Cerebellar cortex (tissue), 1 donor: ENCODE results near the gene C2orf92.
"Not testable (repeated sequence)": the region's sequence is repeated elsewhere in the genome, so short reads cannot be mapped to it uniquely, and the experiment has no call there.

Experiments used
- DNase-seq: peaks from one replicate; pipeline ENCODE4 v3.0.0-alpha.2; 2015; ENCODE audit warnings: low spot score

C2orf92 gene

DNA sequence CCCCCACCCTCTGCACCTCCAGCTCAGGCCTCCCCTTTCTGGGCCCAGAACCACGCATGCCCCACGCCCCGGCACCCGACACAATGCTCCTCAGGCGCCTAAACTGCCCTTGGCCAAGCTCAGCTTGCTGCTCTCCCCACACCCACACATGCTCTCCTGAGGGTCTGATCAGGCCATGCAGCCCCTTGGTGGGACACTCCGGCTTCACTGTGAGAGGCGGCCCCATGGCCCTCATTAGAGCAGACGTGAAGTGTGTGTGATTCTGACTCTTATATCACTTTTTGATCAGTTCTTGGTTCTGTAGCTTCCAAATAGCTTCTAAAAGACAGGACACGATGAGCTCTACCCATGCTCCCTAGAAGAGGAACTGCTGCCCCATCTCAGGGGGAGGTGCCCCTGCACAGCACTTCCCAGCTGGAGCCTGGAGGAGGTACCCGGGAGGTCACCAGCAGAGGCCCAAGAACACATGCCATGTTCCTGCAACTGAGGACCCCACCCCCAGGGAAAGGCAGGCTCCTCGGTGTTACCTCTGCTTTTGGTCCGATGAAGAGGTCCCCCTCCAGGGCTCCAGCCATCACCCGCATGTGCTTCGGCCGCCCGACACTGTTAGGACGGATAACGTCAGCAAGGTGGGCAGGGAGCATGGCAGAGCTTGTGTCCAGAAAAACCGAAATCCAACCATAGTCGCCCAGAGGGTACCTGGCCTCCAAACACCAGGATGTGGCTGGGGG, 9.3 kb upstream of the C2orf92 start:
- DNase-seq: no peak

DNA sequence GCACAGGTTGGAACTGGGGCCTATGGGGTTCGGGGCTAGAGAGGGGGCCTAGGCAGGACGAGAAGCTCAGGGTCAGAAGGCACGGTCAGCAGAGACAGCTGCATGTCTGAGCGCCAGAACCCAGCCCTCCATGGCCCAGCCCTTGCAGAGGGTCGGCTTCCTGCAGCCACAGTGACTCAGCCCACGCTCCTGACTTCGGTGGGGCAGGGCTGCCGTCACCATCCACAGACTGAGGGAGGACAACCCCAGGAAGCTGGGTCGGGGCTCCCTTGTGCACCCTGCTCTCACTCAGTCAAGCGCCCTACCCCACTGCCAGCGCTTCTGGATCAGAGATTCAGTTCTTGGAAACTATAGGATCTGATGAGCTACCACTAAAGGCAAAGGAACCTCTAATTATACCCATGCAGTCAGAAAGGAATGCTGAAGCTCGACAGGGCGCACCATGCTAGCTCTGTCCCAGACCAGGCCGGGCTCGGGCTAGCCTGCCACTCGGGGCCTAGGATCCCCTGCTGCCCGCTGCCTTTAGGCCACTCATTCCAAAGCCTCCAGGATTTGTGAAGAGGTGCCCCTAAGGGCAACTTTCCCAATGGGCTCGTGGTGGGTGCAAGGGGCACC, 8.6 kb upstream of the C2orf92 start:
- no peak for DNase-seq

DNA sequence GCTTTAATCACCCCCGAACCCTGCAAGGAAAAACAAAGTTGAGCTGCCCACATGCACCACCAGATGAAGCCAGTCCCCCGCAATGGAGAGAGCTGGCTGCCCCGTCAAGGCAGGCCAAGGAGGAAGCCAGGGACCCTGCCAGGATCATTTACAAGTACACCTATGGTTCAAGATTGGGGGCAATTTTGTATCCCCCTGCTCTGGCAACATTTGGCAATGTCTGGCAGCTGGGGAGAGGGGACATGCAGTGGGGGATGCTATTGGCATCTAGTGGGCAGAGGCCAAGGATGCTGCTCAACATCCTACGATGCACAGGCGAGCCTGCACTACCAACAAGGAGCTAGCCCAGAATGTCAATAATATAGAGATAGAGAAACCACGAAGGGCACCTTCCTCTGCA, 7.6 kb upstream of the C2orf92 start:
- DNase-seq: no peak

DNA sequence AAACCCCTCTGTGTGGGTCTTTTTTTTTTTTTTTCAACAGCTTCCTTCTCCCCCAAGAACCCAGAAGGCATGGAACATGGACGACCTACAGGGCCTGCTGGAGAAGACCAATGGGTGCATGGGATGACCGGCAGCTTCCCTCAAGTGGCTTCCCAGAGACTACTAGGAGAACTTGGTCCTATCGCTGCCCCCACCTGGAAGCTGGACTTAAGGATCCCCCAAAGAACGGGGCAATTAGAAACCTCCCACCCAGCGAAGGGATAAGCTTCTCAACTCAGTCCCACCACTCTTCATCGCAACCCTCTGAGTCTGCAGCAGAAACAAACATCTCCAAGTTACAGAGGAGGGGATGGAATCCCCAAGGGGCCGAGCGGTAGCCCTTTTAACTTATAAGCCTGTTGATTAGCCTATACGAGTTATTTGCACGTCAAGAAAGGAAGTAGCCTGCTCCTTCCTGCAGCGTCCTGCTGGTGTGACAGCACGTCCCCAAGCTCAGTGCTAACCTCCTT, 7.1 kb upstream of the C2orf92 start:
- no peak for DNase-seq

DNA sequence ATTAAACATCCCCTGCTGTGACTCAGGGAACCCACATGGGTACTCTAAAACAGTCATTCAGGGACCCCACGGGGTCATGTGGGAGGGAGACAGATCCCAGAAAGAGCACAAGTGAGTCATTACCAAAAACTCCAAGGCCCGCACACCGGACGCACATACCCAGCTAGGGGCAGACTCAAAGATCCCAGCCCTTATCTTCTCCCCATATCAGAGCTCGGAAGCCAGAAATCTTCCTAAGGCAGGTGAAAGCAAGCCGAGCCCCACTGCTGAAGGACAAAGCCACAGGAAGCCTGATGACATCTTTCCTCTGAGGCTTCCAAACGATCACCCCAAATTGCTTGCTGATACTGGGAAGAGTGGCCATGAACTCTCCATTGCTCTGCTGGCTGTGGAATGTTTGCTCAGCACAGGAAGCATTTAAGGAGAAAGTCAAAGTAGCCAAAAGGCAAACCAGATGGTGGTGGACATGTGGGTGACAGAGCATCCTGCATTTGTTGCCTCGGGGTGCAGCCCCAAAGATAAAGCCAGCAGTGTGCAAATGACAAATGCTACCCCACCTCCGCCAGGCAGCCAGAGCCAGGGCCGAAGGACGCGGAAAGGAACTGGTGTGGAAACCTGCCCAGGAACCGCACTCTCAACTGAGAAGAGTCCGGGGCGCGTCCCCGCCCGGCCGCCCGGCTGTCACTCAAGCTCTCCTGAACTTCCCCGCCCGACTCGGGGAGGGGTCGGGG, 6.5 kb upstream of the C2orf92 start:
- peak; percentile 75 for DNase-seq

- DNase-seq: no peak
Measured at GRCh38 chr2:97663626-97663961, 5.9 kb upstream of the C2orf92 start.

GRCh38 chr2:97663962-97664635, 5.4 kb upstream of the C2orf92 start, which contains the start of gene ACTR1B:
Gene ACTR1B (minus strand): TSS chr2:97664044. CDS start chr2:97663890, 154 bp downstream.
- peak; percentile 99 for DNase-seq

- DNase-seq: peak; percentile 42
Measured at GRCh38 chr2:97664636-97664970, 4.9 kb upstream of the C2orf92 start.

- no peak for DNase-seq
Measured at GRCh38 chr2:97670471-97670870, 958 bp downstream of the C2orf92 start.

GRCh38 chr2:97671526-97671925, 2.0 kb downstream of the C2orf92 start:
- DNase-seq: no peak

DNA sequence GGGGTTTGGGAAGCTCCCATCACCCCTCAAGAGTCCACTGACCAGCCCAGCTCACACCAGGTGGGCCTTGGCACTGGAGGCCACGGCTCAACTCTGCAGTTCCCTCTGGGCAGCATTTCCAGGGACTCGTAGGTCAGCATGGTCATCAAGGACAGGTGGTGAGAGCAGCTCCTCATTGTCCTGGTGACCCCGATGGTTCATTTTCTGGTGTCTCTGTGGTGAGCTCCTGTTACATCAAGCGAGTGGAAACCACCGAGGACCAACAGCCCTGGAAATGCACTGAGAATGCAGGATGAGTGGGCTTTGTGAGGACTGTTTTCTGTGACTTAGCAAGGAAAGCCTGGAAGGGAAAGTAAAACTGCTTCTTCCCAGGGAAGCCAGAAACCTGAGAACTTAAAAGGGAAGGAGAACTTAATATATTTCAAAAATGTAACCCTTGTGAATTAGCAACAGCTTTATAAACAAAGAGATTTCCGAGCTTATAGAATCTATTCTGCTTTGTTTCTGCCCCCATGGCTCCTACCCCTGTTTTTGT, 3.2 kb downstream of the C2orf92 start:
- not testable (repeated sequence) for DNase-seq

DNA sequence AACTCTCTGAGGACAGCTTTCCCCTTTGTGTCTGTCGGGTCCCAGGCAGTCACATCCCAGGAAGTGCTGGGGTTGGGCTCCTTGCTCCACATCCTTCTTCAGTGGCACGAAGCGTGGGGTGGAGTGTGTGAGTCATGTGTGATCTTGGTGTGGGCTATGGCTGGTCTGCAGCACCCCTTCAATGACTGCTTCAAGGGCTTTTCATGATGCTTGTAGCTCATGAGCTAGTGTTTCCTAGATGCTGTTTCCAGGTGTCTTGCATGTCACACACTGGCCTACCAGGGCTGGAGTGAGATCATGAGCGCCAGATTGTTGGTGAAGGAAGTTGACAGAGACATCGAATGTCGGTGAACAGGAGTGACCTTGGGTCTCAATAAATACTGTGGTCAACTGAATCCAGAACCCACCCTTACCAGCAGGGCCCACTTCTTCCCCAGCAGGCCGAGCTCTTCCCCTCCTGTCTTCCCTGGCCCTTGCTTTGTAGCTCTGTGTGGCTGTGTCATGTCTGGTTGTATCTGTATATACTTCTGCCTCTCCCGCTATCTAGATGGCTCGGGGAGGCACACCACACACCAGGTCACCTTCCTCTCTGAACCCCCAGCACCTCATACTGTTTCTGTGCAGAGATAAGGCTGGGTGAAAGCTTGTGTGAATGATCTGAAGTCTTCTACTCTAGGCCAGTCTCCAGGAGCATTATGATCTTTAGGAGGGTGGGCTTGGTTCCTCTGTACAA, 3.8 kb downstream of the C2orf92 start:
- no peak for DNase-seq

- no peak for DNase-seq
Measured at GRCh38 chr2:97673915-97674283, 4.4 kb downstream of the C2orf92 start.

GRCh38 chr2:97675430-97676113, 6.1 kb downstream of the C2orf92 start:
- no peak for DNase-seq

DNA sequence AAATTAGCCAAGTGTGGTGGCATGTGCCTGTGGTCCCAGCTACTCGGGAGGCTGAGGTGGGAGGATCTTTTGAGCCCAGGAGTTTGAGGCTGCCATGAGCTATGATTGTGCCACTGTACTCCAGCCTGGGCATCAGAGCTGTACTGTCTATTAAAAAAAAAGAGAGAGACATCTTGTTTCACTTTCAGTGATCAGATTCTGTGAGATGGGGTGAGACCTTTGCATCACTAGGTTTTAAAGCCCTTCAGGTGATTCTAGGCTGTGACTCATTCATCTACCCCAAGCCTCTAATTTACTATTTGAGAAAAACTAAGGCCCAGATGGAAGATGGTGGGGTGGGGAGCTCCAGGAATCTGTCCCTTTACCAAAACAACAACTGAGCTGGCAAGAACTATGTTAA, 7.1 kb downstream of the C2orf92 start:
- no peak for DNase-seq

- no peak for DNase-seq
Measured at GRCh38 chr2:97677480-97677879, 8.0 kb downstream of the C2orf92 start.

DNA sequence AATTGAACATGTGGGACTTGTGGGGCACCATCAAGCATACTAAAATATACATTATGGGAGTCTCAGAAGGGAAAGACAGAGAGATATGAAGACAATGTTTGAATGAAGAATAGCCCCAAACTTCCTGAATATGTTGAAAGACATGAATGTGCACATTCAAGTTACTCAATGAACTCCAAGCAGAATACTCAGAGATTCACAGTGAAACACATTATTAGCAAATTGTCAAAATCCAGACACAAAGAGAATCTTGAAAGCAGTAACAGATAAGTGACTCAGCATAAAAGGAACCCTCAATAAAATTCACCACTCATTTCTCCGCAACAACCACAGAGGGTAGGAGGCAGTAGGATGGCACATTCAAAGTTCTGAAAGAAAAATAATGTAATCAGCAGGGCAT, 8.8 kb downstream of the C2orf92 start:
- DNase-seq: no peak

- not testable (repeated sequence) for DNase-seq
Measured at GRCh38 chr2:97687235-97687634, 17.7 kb downstream of the C2orf92 start.

- no peak for DNase-seq
Measured at GRCh38 chr2:97688062-97688827, 18.7 kb downstream of the C2orf92 start.

DNA sequence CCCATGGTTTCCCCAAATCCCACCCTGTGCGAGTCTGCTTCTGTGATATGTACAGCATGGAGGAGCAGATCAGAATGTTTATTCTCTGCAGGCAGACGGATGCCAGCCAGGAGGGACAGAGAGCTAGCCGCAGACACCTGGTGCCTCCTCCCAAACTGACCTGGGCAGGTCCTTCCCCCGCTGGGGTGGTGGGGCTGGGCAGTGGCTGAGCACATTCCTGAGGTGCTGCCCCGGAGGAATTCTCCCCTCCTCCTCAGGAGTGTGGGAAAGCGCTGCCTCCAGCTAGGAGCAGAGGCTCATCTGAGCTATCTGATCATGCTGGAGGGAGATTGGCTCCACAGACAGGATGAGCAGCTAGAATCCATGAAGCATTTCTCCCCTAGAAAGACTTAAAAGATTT, 21.7 kb downstream of the C2orf92 start:
- DNase-seq: no peak
